T-helper 1 cell (primary cell): ENCODE data around the gene FER.
A peak's percentile ranks its signal among the peaks of the same experiment; 100 is the strongest.
"Not testable (repeated sequence)": the region's sequence is repeated elsewhere in the genome, so short reads cannot be mapped to it uniquely, and the experiment has no call there.

Source experiments
- DNase-seq, 5 donors: peaks; one replicate each; pipeline ENCODE4 v3.0.0-alpha.2; 2012 to 2020

Gene FER

DNA sequence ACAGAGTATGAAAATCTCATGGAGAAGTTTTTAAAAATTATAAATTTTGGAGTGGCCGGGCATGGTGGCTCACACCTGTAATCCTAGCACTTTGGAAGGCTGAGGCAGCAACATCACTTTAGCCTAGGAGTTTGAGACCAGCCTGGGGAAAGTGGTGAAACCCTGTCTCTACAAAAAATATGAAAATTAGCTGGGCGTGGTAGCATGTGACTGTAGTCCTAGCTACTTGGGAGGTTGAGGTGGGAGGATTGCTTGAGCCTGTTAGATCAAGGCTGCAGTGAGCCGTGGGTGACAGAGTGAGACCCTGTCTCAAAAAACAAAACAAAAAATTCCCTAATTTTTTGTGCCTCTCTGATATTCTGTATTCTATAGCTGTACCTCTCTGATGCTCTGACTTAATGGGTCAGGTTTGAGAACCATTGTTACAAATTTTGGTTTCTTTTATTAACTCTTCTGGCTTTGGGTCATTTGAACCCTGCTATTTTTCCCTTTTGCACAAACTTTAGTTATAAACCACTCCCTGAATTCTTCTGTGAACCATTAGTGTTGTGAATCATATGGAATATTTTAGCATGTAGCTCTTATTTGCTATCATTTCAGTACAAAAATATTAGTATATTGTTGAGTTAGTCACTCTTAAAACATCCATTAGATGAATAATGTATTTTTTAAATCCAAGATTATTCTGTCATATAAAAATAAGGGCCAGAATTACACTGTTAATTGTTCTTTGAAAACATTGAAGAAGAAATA lies 51.0 kb downstream of the FER start:
- DNase-seq: no peak

DNA sequence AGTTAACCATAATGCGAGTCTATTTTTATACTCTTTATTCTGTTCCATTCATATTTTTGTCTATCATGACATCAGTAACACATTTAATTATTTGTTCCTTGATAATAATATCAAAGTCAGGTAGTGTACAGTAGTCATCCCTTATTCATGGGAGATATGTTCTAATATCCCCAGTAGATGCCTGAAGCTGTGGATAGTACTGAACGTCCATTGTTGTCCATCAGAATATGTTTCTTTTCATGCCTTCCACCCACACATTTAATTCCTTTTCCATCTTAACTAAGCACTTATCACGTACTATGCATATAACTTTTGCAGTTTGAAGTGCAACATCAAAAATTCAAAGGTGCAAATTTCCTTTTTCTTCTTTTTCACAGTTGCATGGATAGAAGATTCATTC lies 53.6 kb downstream of the FER start:
- no peak for DNase-seq

DNA sequence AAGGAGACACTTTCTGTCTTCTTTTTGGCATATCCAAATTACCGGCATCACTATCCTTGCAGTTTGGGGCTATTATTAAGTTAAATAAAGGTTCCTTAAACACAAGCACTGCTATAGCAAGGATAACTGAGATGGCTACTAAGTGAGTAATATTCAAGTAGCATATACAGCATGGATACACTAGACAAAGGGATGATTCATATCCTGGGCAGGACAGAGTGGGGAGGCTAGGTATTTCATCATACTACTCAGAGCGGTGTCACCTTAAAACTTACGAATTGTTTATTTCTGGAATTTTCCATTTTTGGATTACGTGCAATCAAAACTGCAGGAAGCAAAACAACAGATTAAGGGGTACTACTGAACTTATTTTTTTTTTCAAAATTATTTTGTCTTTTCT lies 54.1 kb downstream of the FER start:
- DNase-seq: peak in 1 of 5 donors; percentile 9

DNA sequence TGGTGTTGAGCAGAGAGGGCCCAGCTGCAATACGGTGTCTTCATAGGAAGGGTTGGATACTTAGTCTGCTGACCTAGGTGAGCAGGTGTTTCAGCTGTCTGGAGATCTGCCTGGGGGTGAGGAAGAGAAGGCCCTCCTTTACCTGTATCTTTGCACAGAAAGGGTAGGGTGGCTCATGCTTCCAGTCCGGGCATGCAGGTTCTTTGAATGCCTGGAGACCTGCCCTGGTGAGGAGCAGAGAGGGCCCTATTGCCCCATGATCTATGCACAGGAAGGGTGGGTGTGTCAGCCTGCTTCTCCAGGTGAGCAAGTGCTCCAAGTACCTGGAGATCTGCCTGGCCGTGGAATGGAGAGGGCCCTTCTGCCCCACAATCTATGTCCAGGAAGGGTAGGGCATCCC lies 63.0 kb downstream of the FER start:
- no peak for DNase-seq

DNA sequence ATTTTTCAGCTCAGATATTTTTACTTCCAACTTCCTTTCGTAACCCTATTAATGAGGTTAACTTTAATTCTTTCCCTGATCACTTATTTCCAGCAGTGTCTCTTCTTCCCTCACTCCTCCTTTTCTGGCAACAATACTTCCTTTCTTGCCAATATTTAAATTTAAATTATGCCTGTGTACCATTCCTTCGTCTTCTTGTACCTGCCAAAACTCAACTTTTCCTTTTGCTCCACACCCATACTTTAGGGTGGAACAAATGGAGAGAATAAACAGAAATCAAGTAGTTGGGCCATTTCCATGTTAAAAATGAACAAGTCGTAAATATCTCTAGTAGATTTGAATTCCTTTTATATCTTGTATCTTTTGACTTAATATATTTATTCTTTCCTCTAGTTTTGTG lies 66.0 kb downstream of the FER start:
- no peak for DNase-seq

DNA sequence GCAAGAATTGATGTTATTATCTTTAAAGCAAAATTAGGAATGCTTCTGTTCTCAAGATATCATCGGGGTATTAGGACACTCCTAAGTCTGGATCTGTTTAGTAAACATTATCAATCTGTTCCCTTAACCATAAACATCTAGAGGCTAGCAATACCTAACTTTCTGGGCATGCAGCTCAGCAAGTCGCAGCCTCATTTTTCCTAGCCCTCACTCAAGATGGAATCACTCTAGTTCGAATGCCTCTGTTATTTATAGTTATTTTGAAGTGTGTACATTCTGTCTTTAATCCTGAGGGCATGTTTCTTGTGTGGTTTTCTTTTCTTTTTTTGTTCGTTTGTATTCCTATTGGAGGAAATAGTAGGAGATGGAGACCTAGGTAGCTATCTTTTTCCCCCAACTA lies 66.9 kb downstream of the FER start:
- DNase-seq: no peak

DNA sequence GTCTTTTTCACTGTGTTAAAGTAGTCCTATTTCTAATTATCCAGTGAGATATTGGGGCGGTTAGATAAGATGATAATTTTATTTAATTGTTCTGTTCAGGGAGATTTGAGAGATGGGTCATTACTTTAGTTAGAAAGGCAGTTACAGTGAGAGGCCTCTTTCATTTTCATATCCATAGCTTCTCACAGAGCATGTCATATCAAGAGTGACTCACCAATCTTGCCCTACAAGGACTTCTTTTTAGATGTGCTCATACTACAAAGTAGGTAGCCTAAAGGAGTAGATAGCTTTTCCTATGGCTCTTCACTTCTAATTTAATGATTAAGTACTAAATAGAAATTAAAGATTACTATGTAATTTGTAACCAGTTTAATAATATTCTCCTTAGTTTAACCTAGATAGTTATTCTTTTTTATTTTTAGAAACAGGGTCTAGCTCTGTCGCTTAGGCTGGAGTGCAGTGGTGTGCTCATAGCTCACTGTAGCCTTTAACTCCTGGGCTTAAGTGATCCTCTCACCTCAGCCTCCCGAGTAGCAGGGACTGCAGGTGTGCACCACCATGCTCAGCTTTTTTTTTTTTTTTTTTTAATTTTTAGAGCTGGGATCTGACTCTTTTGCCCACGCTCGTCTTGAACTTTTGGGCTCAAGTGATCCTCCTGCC lies 71.0 kb downstream of the FER start:
- peak in 1 of 5 donors; percentile 49 for DNase-seq

DNA sequence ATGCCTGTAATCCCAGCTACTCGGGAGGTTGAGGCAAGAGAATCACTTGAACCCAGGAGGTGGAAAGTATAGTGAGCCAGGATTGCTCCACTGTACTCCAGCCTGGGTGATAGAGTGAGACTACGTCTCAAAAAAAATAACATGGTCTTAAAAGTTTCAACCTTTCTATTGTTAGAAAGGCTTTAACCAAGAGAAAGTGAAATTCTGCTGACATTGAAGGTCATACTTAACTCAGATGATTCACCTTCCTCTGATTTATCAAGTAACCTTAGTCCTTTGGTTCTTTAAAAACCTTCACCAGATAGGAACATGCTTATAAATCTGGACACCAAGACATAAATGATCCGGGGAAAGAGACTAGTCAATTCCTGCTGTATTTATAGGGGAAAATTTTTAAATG lies 73.3 kb downstream of the FER start:
- no peak for DNase-seq

DNA sequence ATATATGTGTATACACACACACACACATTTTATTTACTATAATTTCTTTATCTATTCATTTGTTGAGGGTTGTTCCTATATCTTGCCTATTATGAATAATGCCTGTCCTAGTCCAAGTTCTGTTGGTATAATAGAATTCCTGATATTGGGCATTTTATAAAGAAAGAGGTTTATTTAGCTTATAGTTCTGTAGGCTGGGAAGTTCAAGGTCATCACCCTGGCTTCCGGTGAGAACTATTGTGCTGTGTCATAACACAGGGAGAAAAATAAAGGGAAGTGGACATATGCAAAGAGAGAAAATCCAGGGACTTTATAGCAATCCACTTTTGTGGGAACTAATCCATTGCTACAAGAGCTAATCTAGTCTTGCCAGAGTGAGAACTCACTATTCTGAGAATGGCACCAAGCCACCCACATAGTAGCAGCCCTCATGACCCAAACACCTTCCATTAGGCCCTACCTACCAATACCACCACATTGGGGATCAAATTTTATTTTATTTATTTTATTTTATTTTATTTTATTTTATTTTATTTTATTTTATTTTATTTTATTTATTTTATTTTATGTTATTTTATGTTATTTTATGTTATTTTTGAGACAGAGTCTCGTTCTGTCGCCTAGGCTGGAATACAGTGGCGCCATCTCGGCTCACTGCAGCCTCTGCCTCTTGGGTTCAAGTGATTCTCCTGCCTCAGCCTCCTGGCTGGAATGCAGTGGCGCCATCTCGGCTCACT lies 74.7 kb downstream of the FER start:
- no peak for DNase-seq

DNA sequence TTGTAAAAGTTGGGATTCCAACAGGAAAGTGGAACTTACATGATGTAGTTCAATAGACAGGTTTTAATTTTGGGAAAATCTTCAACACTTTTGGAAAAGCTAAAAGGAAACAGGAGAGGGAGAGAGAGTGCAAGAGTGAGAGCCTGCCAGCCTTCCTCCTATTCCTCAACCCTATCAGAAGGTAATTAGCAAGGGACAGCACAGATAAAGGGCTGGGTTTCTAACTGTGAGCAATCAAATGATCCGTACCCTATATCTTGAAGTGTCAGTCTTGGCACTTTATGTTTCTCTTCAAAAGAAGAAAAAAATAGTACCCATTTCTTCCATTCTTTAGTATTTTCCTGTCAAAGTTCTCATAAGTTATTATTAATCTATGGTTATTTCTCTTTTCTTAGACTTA lies 79.4 kb downstream of the FER start:
- DNase-seq: no peak

DNA sequence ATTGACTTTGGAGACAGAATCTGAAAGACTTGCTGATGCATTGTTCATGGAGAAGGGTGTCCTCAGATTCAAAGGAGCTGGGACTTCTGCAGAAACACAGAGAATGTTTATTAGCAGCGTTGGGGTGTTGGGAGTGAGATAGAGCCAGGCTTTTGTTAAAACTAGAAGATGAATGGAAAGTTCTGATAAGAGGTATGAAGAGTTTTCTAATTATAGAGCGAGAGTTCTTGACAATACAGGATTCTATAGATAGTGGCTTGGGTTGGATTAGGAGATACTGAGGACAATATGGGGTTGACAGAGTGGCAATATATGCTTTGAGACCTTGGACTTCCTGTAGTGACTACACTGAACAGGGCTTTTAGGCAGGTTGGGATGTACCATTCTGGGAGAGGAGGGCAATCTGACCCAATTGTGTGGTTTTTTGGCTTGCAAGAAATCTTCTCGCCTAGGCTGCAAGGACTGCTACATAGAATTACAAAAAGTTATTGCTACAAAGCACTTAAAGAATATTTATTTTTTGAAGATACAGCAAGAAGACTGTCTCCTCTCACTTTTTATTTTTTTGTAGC lies 83.1 kb downstream of the FER start:
- DNase-seq: no peak

DNA sequence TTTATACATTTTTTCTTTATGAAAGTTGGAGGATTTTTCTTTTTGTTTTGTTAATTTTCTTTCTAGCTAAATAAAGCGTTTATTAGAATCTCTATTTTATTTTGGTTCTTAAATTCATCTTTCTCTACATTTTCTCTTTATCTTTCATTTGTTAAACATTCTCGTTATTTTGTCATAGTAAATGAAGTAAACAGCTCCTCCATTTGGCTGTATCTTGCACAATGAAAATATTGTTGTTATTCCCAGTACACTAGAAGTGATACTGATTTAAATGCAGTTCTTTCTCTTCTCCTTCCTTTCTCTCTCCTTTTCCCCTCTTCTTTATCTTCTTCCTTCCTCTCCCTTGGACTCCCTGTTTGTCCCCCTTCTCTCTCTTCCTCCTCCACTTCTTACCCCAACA lies 88.8 kb downstream of the FER start:
- no peak for DNase-seq

DNA sequence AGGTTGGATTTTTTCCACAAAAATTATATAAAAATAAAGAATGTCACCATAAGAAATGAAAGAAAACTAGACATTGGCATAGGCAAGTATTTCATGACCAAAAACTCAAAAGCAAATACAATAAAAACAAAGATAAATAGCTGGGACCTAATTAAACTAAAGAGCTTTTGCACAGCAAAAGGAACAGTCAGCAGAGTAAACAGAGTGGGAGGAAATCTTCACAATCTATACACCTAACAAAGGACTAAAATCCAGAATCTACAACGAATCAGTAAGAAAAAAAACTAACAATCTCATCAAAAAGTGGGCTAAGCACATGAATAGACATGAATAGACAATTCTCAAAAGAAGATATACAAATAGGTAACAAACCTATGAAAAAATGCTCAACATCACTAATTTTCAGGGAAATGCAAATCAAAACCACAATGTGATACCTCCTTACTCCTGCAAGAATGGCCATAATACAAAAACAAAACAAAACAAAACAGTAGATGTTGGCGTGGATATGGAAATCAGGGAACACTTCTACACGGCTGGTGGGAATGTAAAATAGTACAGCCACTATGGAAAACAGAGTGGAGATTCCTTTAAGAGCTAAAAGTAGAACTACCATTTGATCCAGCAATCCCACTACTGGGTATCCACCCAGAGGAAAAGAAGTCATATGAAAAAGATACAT lies 94.7 kb downstream of the FER start:
- not testable (repeated sequence) for DNase-seq

DNA sequence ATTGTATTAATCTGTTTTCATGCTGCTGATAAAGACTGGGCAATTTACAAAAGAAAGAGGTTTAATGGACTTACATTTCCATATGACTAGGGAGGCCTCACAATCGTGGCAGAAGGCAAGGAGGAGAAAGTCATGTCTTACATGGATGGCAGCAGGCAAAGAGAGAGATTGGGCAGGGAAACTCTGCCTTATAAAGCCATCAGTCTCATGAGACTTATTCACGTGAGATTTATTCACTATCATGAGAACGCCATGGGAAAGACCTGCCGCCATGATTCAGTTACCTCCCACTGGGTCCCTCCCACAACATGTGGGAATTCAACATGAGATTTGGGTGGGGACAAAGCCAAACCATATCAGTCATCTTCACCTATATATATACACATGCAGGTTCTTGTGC lies 103.4 kb downstream of the FER start:
- DNase-seq: not testable (repeated sequence)

DNA sequence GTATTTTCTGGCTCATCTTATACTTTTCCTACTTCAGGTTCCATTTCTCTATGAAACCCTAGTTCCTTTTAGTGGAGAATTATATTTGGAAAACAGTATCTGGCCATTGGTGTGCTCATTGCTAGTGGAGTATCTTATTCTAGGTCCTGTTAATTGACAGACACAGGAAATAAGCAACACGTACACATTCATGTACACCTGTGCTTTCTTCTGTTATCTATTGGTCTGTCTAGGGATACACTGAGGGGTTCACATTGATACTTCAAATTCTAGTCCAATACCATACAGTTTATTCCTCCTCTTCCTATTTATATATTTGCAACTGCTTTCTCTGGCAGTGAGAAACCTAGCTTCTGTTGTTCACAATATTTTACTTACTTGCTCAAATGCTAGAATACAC lies 110.2 kb downstream of the FER start:
- no peak for DNase-seq

DNA sequence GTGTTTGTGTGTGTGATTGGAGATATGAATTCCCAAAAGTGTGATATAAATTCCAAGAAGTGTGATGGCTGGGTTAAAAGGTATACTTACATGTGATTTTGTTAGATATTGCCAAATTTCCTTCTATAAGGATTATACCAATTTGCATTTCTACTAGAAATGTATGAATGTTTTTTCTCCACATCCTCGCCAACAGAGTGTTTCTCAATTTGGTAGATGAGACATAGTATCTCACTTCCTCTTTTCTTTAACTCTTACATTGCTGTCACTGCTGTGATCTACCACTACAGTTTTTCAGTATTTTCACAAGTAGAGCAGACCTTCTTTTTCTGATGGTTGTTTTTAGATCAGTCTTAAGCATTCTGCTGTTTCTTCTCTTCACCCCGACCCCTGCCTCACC lies 111.3 kb downstream of the FER start:
- no peak for DNase-seq

DNA sequence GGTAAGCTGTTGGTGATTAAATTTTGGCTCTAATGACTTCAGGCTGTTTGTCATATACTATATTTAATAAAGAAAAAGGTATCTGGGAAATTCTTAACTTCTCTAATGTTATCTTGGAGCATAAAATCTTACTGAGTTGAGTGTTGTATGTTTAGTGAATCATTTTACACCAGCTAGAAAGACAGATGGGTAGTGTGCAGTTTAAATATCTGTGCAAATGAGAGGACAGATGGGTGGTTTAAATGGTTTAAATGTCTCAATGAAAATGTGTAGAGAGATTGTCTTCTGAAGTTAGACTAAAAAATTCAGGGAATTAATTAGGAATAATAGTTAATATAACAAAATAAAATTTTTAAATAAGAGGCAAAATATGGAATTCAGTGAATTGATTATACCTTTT lies 114.5 kb downstream of the FER start:
- DNase-seq: no peak

DNA sequence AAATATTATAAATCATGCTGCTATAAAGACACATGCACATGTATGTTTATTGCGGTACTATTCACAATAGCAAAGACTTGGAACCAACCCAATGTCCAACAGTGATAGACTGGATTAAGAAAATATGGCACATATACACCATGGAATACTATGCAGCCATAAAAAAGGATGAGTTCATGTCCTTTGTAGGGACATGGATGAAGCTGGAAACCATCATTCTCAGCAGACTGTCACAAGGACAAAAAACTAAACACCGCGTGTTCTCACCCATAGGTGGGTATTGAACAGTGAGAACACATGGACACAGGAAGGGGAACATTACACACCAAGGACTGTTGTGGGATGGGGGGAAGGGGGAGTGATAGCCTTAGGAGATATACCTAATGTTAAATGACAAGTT lies 118.4 kb downstream of the FER start:
- DNase-seq: not testable (repeated sequence)

DNA sequence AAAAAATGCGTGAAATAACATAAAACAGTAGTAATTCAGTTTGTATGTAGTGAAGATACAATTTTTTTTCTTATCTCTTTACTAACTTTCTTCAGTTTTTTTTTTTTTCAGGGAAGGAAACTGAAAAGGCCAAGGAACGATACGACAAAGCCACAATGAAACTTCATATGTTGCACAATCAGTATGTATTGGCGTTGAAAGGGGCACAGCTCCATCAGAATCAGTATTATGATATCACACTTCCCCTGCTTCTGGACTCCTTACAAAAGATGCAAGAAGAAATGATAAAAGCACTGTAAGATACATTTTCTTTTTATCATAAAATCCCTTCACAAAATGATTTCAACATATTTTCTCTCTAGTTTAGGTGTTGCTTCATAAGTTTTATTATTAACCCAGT lies 120.0 kb downstream of the FER start:
- no peak for DNase-seq

DNA sequence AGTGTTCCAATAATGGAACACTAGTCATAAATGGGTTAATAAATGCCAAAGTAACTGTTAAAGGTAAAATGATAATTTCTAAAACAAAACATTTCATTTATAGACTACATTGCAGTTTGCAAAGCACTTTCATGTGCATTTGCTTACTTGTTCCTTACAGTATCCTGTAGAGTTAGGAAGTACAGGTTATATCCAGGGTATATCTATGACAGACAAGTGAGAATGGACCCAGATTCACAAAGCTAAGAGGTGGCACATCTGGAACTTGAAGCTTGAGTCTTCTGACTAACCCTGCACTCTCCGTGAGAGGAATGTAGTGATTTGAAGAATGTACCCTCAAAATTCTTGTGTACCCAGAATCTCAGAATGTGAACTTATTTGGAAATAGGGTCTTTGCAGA lies 121.4 kb downstream of the FER start:
- no peak for DNase-seq

DNA sequence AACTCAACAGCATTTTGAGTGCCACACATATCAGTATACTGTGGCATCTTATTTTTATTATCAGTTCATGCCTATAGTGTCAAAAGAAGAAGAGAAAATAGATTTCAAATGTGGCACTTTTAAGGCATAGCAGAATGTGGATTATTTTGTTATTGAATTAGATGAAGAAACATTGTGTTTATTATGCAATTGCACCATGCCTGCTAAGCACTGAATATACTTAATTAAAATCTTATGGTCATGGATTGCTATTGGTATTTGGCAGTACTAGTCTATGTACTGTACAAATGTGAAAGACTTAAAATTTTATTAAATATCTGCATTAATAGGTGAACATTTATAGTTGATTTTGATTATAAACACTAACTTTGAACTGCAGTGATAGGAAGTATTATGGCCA lies 128.8 kb downstream of the FER start:
- DNase-seq: no peak

DNA sequence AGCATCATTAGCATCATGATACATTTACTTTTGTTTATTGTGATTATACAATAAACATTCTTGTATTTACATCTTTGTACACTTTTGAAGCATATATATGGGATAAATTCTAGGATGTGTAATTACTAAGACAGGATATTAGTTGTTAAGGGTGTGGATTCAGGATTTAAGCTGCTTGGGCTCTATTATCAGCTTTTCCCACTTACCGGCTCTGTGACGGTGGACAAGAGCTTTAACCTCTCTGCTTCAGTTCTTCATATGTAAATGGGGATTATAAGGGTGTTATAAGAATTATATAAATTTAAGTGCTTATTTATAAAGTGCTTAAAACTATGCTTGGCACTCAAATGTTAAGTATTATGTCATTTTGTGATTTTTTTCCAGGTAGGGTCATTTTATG lies 131.1 kb downstream of the FER start:
- no peak for DNase-seq

DNA sequence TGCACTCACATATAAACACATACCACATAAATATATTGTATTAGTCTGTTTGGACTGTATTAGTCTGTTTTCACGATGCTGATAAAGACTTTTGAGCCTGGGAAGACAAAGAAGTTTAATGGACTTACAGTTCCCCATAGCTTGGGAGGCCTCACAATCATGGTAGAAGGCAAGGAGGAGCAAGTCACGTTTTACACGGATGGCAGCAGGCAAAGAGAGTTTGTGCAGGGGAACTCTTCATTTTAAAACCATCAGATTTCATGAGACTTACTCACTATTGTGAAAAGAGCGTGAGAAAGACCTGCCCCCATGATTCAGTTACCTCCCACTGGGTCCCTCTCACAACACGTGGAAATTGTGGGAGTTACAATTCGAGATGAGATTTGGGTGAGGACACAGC lies 133.4 kb downstream of the FER start:
- DNase-seq: no peak
